PFSK-1 (cell line): ENCODE data around the gene NHSL2.

Experiments used
- FOXP2 ChIP-seq: optimal IDR thresholded peaks from 2 replicates; pipeline ENCODE3; 2011; ENCODE audit warnings: borderline replicate concordance, control low read depth, inconsistent platforms; ENCODE audit not compliant: insufficient read depth; ENCODE audit errors: extremely low read length, extremely low read depth
- REST ChIP-seq, 2 experiments: IDR thresholded peaks; 2 replicates each; pipeline versions ENCODE4 v1.6.1 to v1.8.0; 2011 to 2012; ENCODE audit warnings: low read depth in 2 of 2, low read length in 2 of 2, control low read depth in 1 of 2, inconsistent platforms in 1 of 2, mild to moderate bottlenecking in 1 of 2, moderate library complexity in 1 of 2; ENCODE audit not compliant: insufficient read depth in 1 of 2
- SIN3A ChIP-seq: IDR thresholded peaks from 2 replicates; pipeline ENCODE4 v1.6.1; 2012; ENCODE audit warnings: mild to moderate bottlenecking, low read length, moderate library complexity, borderline replicate concordance; ENCODE audit not compliant: insufficient read depth
- TAF1 ChIP-seq: IDR thresholded peaks from 2 replicates; pipeline ENCODE4 v1.6.1; 2012; ENCODE audit warnings: low read length, control low read depth, borderline replicate concordance; ENCODE audit not compliant: insufficient read depth

GRCh38 chrX:71927040-71927439 is 16.4 kb downstream of the NHSL2 start:
- TF ChIP-seq SIN3A: no peak
- no peak for TF ChIP-seq FOXP2
- no peak for TF ChIP-seq REST (IDR thresholded peaks at IDR 0.05; ENCODE audit: insufficient read depth in 1 of 2, low read depth in 2 of 2, low read length in 2 of 2)
- TF ChIP-seq TAF1: no peak
